Erythroblast (primary cell): ENCODE data around the gene SPDYE4.

Experiments
- GATA1 ChIP-seq: IDR thresholded peaks from 2 replicates; pipeline ENCODE4 v1.6.1; 2011; ENCODE audit warnings: low read depth, mild to moderate bottlenecking, control low read depth, low read length, moderate library complexity
- POLR2A ChIP-seq: IDR thresholded peaks from 2 replicates; pipeline ENCODE4 v1.6.1; 2011; ENCODE audit warnings: mild to moderate bottlenecking, low read length

- TF ChIP-seq POLR2A = no peak
- TF ChIP-seq GATA1 = no peak
Measured at GRCh38 chr17:8753976-8754440, 4.3 kb downstream of the SPDYE4 start.
